HG02642 (cell line): ENCODE results near the gene PRDX1.
A peak's percentile ranks its signal among the peaks of the same experiment; 100 is the strongest.
"Not testable (repeated sequence)": the region's sequence is repeated elsewhere in the genome, so short reads cannot be mapped to it uniquely, and the experiment has no call there.

Experiments used
- ATAC-seq: cut with Tn5 transposase; IDR thresholded peaks from one replicate; pipeline ENCODE4 v1.9.1; 2021; ENCODE audit warnings: mild to moderate bottlenecking; ENCODE audit not compliant: unreplicated experiment, poor library complexity

PRDX1 gene

GRCh38 chr1:45508295-45509151 lies 13.2 kb downstream of the PRDX1 start:
- no peak for ATAC-seq

GRCh38 chr1:45507893-45508292 lies 13.8 kb downstream of the PRDX1 start:
- no peak for ATAC-seq

GRCh38 chr1:45507195-45507594 lies 14.5 kb downstream of the PRDX1 start:
- no peak for ATAC-seq

- no peak for ATAC-seq
Observed at GRCh38 chr1:45503462-45504360, 18.0 kb downstream of the PRDX1 start.

GRCh38 chr1:45501505-45501859 lies 20.2 kb downstream of the PRDX1 start:
- no peak for ATAC-seq

GRCh38 chr1:45499415-45499769 lies 22.3 kb downstream of the PRDX1 start:
- ATAC-seq = peak; percentile 1

GRCh38 chr1:45498279-45498678 lies 23.4 kb downstream of the PRDX1 start:
- no peak for ATAC-seq

GRCh38 chr1:45493116-45493697 lies 28.5 kb downstream of the PRDX1 start:
- ATAC-seq = no peak

- no peak for ATAC-seq
Observed at GRCh38 chr1:45492691-45493090, 29.0 kb downstream of the PRDX1 start.

- ATAC-seq = no peak
Observed at GRCh38 chr1:45491487-45492260, 30.0 kb downstream of the PRDX1 start.

- ATAC-seq = peak; percentile 89
Observed at GRCh38 chr1:45490626-45491486, 30.8 kb downstream of the PRDX1 start, which contains the start of gene TESK2. TSS of gene TESK2 (minus strand) at chr1:45491163. CDS start at chr1:45457785, 33,378 bp downstream.

- ATAC-seq = no peak
Observed at GRCh38 chr1:45490121-45490625, 31.5 kb downstream of the PRDX1 start.

GRCh38 chr1:45489379-45489778 lies 32.3 kb downstream of the PRDX1 start:
- ATAC-seq = not testable (repeated sequence)

- ATAC-seq = no peak
Observed at GRCh38 chr1:45488666-45489377, 32.9 kb downstream of the PRDX1 start.

- no peak for ATAC-seq
Observed at GRCh38 chr1:45485949-45486348, 35.7 kb downstream of the PRDX1 start.

- ATAC-seq = no peak
Observed at GRCh38 chr1:45479039-45479748, 42.5 kb downstream of the PRDX1 start.

GRCh38 chr1:45478121-45478814 lies 43.4 kb downstream of the PRDX1 start:
- ATAC-seq = no peak
